Epithelial cell of proximal tubule (primary cell): Measurements from ENCODE around the gene NHP2. TPM values are rescaled to one million over a fixed set of nuclear protein-coding genes. Genes with fewer than 3 reads are reported as not detected.
A peak's percentile ranks its signal among the peaks of the same experiment; 100 is the strongest.
"Not testable (repeated sequence)": the region's sequence is repeated elsewhere in the genome, so short reads cannot be mapped to it uniquely, and the experiment has no call there.

Experiments used
- DNase-seq: peaks from one replicate; pipeline ENCODE4 v3.0.0-alpha.2; 2011; ENCODE audit warnings: low read depth
- H3K4me3 ChIP-seq: 2 replicates; pipeline ENCODE4 v1.5.1; 2011; ENCODE audit warnings: low read depth, mild to moderate bottlenecking, low read length
- total RNA-seq: library from RNA; depleted of rRNA; stranded (reverse); fragments of >200 nt; gene quantifications from 2 replicates; pipeline ENCODE4 v1.2.3, GENCODE V29; 2015
- TF ChIP-seq, protein P1 (sequence below): conservative IDR thresholded peaks from 2 replicates; pipeline ENCODE4 v1.5.1; 2012; ENCODE audit warnings: low read depth, mild to moderate bottlenecking, low read length

NHP2 gene
- total RNA-seq, 1 donor from 2014 or later = 392 TPM

DNA sequence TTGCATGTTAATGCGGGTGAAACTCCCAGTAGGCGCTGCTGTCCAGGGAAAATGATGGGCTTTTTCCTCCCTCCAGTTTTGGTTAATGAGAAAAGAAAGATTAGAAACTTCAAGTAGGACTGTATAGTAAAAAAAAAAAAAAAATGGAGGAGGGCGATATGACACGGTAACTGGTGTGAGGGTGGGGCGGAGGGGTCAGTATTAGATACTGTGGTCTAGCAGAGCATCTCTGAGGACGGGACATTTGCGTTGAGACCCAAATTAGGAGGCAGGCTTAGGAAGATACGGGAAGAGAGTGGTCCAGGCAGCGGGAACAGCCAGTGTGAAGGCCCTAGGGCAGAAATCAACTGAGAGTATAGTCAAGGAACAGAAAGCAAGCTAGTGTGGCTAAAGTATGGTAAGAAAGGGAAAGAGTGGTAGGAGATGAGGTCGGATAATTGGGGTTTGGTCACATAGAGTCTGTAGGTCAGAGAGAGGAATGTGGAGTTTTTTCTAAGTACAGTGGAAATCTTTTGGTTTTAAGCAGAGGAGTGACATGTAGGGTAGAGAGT, 22.2 kb downstream of the NHP2 start:
- peak overlapping the region; percentile 93 for H3K4me3 ChIP-seq
- TF ChIP-seq, protein P1, sequence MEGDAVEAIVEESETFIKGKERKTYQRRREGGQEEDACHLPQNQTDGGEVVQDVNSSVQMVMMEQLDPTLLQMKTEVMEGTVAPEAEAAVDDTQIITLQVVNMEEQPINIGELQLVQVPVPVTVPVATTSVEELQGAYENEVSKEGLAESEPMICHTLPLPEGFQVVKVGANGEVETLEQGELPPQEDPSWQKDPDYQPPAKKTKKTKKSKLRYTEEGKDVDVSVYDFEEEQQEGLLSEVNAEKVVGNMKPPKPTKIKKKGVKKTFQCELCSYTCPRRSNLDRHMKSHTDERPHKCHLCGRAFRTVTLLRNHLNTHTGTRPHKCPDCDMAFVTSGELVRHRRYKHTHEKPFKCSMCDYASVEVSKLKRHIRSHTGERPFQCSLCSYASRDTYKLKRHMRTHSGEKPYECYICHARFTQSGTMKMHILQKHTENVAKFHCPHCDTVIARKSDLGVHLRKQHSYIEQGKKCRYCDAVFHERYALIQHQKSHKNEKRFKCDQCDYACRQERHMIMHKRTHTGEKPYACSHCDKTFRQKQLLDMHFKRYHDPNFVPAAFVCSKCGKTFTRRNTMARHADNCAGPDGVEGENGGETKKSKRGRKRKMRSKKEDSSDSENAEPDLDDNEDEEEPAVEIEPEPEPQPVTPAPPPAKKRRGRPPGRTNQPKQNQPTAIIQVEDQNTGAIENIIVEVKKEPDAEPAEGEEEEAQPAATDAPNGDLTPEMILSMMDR = no peak
- DNase-seq = no peak

DNA sequence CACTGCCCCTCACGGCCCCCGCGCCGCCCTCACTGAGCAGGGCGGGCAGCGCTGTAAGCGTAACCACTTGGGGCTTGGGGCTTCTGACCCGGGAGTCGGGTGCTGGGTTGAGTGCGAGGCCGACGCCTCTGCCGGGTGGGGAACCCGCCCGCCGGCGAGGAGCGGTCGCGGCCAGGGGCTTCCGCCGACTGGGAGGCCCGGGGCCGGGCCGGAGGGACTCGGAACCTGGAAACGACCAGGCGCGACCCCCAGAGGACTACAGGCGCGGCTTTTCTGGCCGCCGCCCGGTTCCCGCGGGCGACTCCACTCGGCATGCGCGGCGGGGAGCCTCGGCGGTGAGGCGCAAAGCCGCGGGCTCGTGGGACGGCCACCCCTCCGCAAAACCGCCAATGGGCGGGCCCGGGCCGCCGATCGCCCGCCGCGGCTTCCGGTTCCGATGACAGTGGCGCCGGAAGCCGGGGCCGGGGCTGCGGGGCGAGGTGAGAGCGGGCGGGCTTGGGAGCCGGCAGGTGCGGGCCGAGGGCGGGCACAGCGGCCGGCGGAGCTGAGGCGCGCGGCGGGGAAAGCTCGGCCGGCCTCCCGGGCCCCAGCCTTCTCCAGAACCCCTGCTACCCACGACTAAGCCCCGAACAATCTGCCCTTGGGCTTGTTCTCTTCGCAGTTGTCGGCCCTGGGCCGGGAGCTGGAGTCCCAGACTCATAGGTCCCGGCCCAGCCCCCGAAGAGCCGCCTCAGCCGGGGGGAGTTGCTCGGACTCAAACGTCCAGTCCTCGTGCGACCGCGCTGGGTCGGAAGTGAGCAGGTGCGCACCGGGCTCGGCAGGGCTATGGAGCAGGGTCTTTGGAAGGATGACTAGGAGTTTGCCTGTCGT, 22.9 kb downstream of the NHP2 start, which contains the start of gene RMND5B:
RMND5B (plus strand) TSS at position 439 of the 870 bp plus-strand sequence. CDS start 7,106 bp downstream, outside the sequence.
- TF ChIP-seq, protein P1 = no peak
- DNase-seq = no peak
- peak within 1 kb of the TSS; percentile 93 for H3K4me3 ChIP-seq

DNA sequence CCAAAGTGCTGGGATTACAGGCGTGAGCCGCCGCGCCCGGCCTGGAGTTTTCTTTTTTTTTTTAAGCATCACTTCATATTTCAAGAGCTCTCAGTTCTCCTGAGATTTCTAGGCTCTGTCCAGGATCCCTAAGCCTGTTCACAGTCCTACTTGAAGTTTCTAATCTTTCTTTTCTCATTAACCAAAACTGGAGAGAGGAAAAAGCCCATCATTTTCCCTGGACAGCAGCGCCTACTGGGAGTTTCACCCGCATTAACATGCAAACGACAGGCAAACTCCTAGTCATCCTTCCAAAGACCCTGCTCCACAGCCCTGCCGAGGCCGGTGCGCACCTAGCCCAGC, 23.5 kb downstream of the NHP2 start:
- not testable (repeated sequence) for DNase-seq
- H3K4me3 ChIP-seq = peak overlapping the region; percentile 93

DNA sequence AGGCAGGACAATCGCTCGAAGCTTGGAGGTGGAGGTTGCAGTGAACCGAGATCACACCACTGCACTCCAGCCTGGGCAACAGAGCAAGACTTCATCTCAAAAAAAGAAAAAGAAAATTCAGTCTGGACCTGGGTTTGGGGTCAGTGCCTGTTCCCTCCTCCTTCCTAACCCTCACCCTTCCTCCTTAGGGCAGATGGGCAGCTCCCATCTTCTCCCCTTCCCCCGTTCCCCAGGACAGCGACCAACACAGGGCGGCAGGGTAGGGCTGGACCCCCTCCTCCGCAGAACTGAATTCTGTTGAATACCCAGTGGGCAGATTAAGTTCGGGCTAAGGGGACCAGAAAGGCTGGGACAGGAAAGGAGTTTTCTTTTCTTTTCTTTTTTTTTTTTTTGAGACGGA, 24.4 kb downstream of the NHP2 start:
- H3K4me3 ChIP-seq = no peak overlapping the region
- no peak for DNase-seq
- TF ChIP-seq, protein P1 = no peak

DNA sequence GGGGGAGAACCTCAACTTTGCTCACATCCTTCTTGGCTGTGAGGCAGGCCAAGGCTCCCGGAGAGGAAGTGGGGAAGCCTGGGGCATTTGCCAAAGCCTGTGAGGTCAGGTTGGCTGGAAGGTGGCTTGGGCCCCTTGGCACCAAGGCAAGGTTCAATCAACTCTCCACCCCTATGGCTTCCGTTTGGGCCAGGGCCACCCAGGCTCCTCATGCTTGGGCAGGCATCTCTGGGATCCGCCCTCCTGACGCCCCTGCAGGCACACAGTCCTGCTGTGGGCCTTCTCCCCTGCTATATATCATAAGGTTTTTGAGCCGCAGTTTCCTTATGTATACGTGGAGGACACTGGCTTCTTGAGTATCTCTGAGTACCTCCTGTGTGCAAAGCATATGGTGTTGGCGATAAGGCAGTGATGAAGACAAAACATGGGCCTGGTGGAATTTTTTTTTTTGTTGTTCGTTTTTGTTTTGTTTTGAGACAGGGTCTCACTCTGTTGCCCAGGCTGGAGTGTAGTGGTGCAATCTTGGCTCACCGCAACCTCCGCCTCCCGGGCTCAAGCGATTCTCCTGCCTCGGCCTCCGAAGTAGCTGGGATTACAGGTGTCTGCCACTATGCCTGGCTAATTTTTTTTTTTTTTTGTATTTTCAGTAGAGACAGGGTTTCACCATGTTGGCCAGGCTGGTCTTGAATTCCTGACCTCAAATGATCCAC, 26.2 kb downstream of the NHP2 start:
- not testable (repeated sequence) for H3K4me3 ChIP-seq, DNase-seq

DNA sequence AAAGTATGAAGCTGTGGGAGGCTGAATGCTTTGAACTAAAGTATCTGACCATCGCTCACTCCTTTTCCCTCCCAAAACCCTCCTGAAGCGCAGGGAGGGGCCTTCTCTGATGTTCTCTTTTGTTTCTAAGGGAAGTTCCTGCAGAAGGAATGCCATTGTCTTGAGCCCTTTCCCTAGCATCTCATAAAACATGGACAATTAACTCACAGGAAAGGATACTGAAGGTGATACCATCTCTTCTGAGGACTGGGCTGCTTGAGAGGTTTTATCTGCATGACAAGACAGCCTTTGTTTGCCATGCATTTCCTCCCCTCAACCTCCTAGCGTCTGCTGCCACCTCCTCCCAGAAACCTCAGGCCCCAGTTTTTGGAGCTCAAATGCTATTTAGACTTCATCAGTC, 27.1 kb downstream of the NHP2 start:
- TF ChIP-seq, protein P1 = no peak
- DNase-seq = no peak
- no peak overlapping the region for H3K4me3 ChIP-seq

DNA sequence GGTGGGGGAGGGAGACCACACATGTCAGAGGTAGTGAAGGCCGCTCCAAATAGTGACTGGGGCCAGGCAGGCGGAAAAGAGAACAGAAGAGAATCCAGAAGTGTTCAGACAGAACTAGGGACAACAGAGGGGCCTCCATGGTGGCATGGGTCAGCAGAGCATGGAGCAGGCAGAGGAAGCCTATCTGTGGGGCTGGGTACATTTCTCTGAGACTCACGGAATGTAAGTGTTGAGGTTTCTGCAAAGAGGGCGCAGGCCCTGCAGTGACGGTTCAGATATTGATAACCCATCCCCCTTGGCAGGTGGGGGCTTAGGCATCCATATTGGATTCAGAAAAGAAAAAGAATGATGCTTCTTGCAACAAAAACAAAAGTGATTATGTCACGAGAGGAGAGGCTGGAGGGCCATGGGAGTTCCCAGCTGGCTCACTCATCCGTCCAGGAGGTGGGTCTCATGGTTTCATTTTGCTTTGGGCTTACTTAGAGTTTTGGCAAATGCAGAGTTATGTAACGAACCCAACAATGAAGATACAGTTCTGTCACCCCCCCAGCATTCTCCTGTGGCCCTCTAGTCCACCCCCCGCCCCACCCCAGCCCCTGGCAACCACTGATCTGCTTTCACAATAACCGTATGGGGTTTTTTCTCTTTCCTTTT, 28.3 kb downstream of the NHP2 start:
- DNase-seq = no peak
- TF ChIP-seq, protein P1 = no peak
- no peak overlapping the region for H3K4me3 ChIP-seq
